Kidney (tissue), 14 donors: Measurements from ENCODE around the gene L3MBTL4. TPM values are rescaled to one million over a fixed set of nuclear protein-coding genes. Genes with fewer than 3 reads are reported as not detected.

Experiments used
- DNase-seq, 5 donors: peaks; one replicate each; pipeline ENCODE4 v3.0.0-alpha.2; 2013 to 2020
- FAIRE-seq: peaks from 2 replicates; lab custom pipeline; 2012; peaks lifted over from hg19 to GRCh38; lab: Jason Lieb, UNC
- H3K27ac ChIP-seq, 2 donors: one replicate each; pipeline ENCODE4 v1.7.0; 2013; ENCODE audit warnings: low read depth in 2 of 2, low read length in 2 of 2, inconsistent platforms in 1 of 2
- H3K27me3 ChIP-seq: one replicate; pipeline ENCODE4 v1.7.1; 2013; ENCODE audit warnings: low read length, inconsistent platforms; ENCODE audit not compliant: control insufficient read depth, insufficient read depth
- H3K36me3 ChIP-seq, 3 donors: one replicate each; pipeline versions ENCODE4 v1.7.0 to v1.7.1; 2013; ENCODE audit warnings: low read length in 3 of 3, control low read depth in 1 of 3, inconsistent platforms in 1 of 3; ENCODE audit not compliant: insufficient read depth in 3 of 3, control insufficient read depth in 2 of 3
- H3K4me1 ChIP-seq, 3 donors: one replicate each; pipeline versions ENCODE4 v1.7.0 to v1.7.1; 2013; ENCODE audit warnings: low read length in 3 of 3, inconsistent platforms in 1 of 3, low read depth in 1 of 3; ENCODE audit not compliant: control insufficient read depth in 2 of 3, insufficient read depth in 2 of 3
- H3K4me3 ChIP-seq, 3 donors: one replicate each; pipeline versions ENCODE4 v1.7.0 to v1.8.1; 2013; ENCODE audit warnings: low read length in 3 of 3, control low read depth in 1 of 3, inconsistent platforms in 1 of 3
- H3K9ac ChIP-seq, 3 donors: one replicate each; pipeline versions ENCODE4 v1.7.0 to v1.7.1; 2013; ENCODE audit warnings: low read length in 3 of 3, control low read depth in 1 of 3, inconsistent platforms in 1 of 3
- H3K9me3 ChIP-seq, 3 donors: one replicate each; pipeline versions ENCODE4 v1.7.0 to v1.7.1; 2013; ENCODE audit warnings: low read length in 3 of 3, control low read depth in 1 of 3, inconsistent platforms in 1 of 3; ENCODE audit not compliant: control insufficient read depth in 2 of 3, insufficient read depth in 1 of 3
- intact Hi-C: fragments of 100-400 bp; cut with DNase I; formaldehyde crosslinking; loops from one replicate; pipeline ENCODE4 v1.11.1; 2022
- polyA plus RNA-seq: library from polyadenylated mRNA; stranded (reverse); fragments of 350-450 nt; fragmentation: Illumina TruSeq; extraction: RNeasy Lipid Tissue Mini Kit (QIAGEN cat#74804); gene quantifications from one replicate; pipeline ENCODE4 v1.2.3, GENCODE V29; 2014; ENCODE audit warnings: low read depth, low replicate concordance; ENCODE audit not compliant: insufficient read depth
- total RNA-seq: library from RNA; stranded (reverse); fragmentation: NEBNext Ultra II Directional; extraction: Animal tissue kit (Norgen Biotek cat#: 25700); gene quantifications from one replicate; pipeline ENCODE4 v1.2.1, GENCODE V29; 2021
- TF ChIP-seq, protein P1 (sequence below): IDR thresholded peaks from 3 replicates; pipeline ENCODE4 v1.5.1; 2012; ENCODE audit warnings: mild to moderate bottlenecking, moderate library complexity, borderline replicate concordance; ENCODE audit not compliant: insufficient read depth; ENCODE audit errors: extremely low read depth
- donor health status: control.
- donor health status: control.
- donor health status: control.
- donor health status: control.
- donor health status: control.
- donor health status: DM: yes; HTN: yes; CAD: no.
- donor health status: Normal renal cell carcinoma (clear cell type).

Gene L3MBTL4
- total and polyA plus RNA-seq, 2 donors from 2014 or later: 3.9 to 15.2 TPM

DNA sequence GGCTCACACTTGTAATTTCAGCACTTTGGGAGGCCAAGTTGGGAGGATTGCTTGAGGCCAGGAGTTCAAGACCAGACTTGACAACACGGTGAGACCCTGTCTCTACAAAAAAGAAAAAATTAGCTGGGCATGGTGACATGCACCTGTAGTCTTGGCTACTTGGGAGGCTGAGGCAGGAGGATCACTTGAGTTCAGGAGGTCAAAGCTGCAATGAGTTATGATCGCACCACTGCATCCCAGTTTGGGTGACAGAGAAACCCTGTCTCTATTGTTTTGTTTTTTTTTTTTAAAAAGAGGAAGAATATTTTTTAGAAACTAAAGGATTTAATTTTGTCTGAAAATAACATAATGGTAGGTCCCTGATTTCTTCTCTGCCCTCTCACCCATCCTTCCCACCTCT, 440.0 kb downstream of the L3MBTL4 start:
- no peak overlapping the region for H3K4me3 ChIP-seq
- no peaks in the 10 kb centered on the region for H3K27me3 ChIP-seq
- FAIRE-seq: no peak
- H3K36me3 ChIP-seq: no peaks in the 10 kb centered on the region
- TF ChIP-seq, protein P1, sequence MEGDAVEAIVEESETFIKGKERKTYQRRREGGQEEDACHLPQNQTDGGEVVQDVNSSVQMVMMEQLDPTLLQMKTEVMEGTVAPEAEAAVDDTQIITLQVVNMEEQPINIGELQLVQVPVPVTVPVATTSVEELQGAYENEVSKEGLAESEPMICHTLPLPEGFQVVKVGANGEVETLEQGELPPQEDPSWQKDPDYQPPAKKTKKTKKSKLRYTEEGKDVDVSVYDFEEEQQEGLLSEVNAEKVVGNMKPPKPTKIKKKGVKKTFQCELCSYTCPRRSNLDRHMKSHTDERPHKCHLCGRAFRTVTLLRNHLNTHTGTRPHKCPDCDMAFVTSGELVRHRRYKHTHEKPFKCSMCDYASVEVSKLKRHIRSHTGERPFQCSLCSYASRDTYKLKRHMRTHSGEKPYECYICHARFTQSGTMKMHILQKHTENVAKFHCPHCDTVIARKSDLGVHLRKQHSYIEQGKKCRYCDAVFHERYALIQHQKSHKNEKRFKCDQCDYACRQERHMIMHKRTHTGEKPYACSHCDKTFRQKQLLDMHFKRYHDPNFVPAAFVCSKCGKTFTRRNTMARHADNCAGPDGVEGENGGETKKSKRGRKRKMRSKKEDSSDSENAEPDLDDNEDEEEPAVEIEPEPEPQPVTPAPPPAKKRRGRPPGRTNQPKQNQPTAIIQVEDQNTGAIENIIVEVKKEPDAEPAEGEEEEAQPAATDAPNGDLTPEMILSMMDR: no peak
- H3K27ac ChIP-seq: no peak overlapping the region
- no peaks in the 10 kb centered on the region for H3K4me1 ChIP-seq
- DNase-seq: no peak
- no peaks in the 10 kb centered on the region for H3K9me3 ChIP-seq
- intact Hi-C loops: no loop called here
- H3K9ac ChIP-seq: no peak overlapping the region

DNA sequence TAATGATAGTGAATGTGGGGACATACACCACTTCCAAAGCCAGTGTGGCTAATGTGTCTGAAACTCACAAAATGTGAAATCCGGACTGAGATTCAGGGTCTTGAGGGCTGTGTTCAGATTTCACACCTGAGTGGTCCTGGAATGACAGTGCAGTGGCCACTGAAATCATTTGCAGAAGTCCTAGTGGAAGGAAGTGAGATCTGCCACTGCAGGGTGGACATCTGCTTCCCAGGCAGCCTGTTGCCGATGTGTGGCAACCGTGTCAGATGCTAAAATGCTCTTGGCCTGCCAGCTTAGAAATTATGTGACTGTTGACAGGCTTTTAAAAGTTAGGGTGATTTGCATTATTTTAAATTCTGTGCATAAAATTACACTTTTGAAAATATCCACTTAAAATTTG, 441.6 kb downstream of the L3MBTL4 start:
- TF ChIP-seq, protein P1: no peak
- Histone ChIP-seq H3K27me3 (no peaks in the 10 kb centered on the region), H3K9me3 (no peaks in the 10 kb centered on the region), H3K9ac (no peak overlapping the region), H3K27ac (no peak overlapping the region), H3K36me3 (no peaks in the 10 kb centered on the region), H3K4me3 (no peak overlapping the region), H3K4me1 (no peaks in the 10 kb centered on the region)
- no peak for DNase-seq
- no peak for FAIRE-seq
- intact Hi-C loops: no loop called here

DNA sequence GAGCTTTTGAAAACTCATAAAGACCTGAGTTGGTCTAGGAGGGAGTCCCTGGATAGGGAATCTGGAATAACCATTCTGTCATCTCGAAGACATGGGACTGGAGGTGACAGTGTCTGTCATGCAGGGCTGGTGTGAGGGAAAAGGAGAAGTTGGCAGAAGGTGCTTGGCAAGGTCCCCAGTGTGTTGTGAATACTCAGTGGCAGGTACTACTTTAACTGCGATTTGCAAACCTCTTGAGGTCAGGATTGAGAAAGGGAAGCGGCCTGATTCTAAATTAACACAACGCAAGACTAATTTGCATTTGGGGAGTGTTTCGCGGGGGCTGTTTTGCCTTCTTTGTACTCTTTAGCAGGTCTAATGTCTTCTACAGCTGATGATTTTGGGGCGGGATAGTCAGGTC, 442.4 kb downstream of the L3MBTL4 start:
- intact Hi-C loops: no loop called here
- Histone ChIP-seq H3K4me1 (no peaks in the 10 kb centered on the region), H3K4me3 (no peak overlapping the region), H3K27me3 (no peaks in the 10 kb centered on the region), H3K9ac (no peak overlapping the region), H3K27ac (no peak overlapping the region), H3K36me3 (no peaks in the 10 kb centered on the region), H3K9me3 (no peaks in the 10 kb centered on the region)
- TF ChIP-seq, protein P1: no peak
- no peak for DNase-seq
- no peak for FAIRE-seq

DNA sequence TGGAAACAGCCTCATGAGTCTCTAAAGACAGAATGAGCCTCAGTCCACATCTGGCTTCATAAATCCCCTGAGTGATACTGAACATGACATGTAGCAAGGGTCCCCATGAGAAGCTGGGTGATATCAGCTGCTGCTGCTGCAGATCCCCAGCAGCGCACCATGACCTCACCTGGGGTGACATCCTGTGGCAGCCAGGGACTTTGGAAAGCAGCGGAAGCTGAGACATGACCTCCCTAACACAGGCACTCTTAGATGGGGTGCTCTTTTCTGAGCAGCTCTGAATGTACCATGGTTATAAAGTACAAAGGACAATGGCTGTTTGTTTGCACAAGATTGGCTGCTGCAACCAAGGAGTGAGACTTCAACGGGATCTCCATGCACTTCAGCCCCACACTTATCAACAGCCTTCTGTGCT, 444.7 kb downstream of the L3MBTL4 start:
- DNase-seq (no peak), FAIRE-seq (no peak)

More for the DNA sequence above, 444.7 kb downstream of the L3MBTL4 start:
- Histone ChIP-seq H3K4me1 (no peaks in the 10 kb centered on the region), H3K27ac (no peak overlapping the region), H3K9me3 (no peaks in the 10 kb centered on the region), H3K4me3 (no peak overlapping the region), H3K36me3 (no peaks in the 10 kb centered on the region), H3K9ac (no peak overlapping the region), H3K27me3 (no peaks in the 10 kb centered on the region)
- intact Hi-C loops: no loop called here
- TF ChIP-seq, protein P1: no peak
